ENCODE results near the gene ACAD8. TPM values are rescaled to one million over a fixed set of nuclear protein-coding genes. Genes with fewer than 3 reads are reported as not detected.

ACAD8 gene
- total RNA-seq, 4 donors from 2014 or later: 18.3 to 25.0 (median 21.1) TPM

DNA sequence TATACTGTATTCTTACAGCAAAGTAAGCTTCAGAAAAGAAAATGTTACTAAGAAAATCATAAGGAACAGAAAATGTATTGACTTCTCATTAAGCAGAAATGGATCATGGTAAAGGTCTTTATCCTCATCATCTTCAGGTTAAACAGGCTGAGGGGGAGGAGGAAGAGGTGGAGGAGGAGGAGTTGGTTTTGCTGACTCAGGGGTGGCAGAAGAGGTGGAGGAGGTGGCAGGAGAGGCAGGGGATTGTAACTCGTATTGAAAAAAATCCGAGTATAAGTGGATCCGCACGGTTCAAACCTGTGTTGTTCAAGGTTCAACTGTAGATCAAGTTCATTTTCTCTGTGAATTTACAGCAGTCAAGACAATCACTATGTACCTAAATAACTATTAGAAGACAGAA, 35.8 kb downstream of the ACAD8 start:
- H3K36me3 ChIP-seq: no peaks in the 10 kb centered on the region
- H3K27ac ChIP-seq (replicated peaks in 1 of 4): no peak overlapping the region
- TF ChIP-seq EP300 (IDR thresholded peaks at IDR 0.05) (no peak), POLR2A (IDR thresholded peaks at IDR 0.05; ENCODE audit: low read depth) (no peak), POLR2AphosphoS5 (IDR thresholded peaks at IDR 0.05) (no peak)
- TF ChIP-seq, protein P1, sequence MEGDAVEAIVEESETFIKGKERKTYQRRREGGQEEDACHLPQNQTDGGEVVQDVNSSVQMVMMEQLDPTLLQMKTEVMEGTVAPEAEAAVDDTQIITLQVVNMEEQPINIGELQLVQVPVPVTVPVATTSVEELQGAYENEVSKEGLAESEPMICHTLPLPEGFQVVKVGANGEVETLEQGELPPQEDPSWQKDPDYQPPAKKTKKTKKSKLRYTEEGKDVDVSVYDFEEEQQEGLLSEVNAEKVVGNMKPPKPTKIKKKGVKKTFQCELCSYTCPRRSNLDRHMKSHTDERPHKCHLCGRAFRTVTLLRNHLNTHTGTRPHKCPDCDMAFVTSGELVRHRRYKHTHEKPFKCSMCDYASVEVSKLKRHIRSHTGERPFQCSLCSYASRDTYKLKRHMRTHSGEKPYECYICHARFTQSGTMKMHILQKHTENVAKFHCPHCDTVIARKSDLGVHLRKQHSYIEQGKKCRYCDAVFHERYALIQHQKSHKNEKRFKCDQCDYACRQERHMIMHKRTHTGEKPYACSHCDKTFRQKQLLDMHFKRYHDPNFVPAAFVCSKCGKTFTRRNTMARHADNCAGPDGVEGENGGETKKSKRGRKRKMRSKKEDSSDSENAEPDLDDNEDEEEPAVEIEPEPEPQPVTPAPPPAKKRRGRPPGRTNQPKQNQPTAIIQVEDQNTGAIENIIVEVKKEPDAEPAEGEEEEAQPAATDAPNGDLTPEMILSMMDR (IDR thresholded peaks at IDR 0.05): no peak
- no peak overlapping the region for H3K4me3 ChIP-seq
- DNase-seq (ENCODE audit: extremely low spot score): no peak
- 77% methylated on average over 4 of the region's 4 CpGs for WGBS
- intact Hi-C loops (cut with DNase I): no loop called here
- no peaks in the 10 kb centered on the region for H3K9me3 ChIP-seq
- H3K4me1 ChIP-seq: no peaks in the 10 kb centered on the region
- no peaks in the 10 kb centered on the region for H3K27me3 ChIP-seq

DNA sequence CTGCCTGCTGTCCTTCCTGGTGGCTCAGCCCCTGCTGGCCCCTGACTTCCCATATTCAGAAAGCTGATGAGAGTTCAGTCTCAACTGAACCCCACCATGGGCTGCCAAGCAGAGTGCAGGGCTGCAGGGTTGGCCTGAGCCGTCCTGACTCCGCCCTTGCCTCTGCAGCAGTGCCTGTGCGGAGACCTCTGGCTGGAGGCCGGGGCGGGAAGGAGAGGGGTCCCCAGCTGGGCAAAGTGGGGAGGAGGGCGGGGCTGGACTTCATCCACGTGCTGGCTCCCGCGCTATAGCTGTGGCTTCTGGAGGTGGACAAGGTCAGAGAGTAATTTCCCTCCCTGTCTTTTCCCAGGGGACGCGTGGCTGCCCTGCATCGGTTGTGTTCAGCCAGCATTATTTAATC, 36.4 kb downstream of the ACAD8 start:
- intact Hi-C loops (cut with DNase I): no loop called here
- H3K27me3 ChIP-seq: no peaks in the 10 kb centered on the region
- DNase-seq (ENCODE audit: extremely low spot score): no peak
- H3K27ac ChIP-seq (replicated peaks in 1 of 4): no peak overlapping the region
- H3K9me3 ChIP-seq: no peaks in the 10 kb centered on the region
- WGBS: 70% methylated on average over 3 of the region's 12 CpGs
- TF ChIP-seq, protein P1 (IDR thresholded peaks at IDR 0.05): no peak
- no peak for TF ChIP-seq POLR2AphosphoS5 (IDR thresholded peaks at IDR 0.05)
- TF ChIP-seq EP300 (IDR thresholded peaks at IDR 0.05): no peak
- no peak for TF ChIP-seq POLR2A (IDR thresholded peaks at IDR 0.05; ENCODE audit: low read depth)
- no peak overlapping the region for H3K4me3 ChIP-seq
- no peaks in the 10 kb centered on the region for H3K36me3 ChIP-seq
- H3K4me1 ChIP-seq: no peaks in the 10 kb centered on the region

DNA sequence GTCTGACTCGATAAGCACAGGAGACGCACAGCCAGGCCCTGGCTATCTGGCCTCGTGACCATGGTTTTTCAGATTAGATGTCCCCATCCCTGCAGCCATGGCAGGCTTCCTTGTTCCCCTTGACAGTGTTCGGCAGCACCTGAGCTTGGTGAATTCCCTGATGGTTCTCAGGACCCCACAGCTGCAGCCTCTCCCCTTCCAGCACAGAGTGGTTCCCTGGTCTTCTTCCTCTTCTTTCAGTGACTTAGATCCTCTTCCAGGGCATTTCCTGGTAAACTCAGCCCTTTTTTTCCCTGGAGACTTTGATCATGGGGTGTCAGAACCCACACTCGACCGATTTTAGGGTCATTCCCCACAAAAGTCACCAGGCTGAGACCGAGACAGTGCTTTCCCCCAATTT, 37.3 kb downstream of the ACAD8 start:
- no peaks in the 10 kb centered on the region for H3K9me3 ChIP-seq
- no peaks in the 10 kb centered on the region for H3K4me1 ChIP-seq
- 91% methylated on average over 7 of the region's 7 CpGs for WGBS
- H3K27ac ChIP-seq (replicated peaks in 1 of 4): no peak overlapping the region
- intact Hi-C loops (cut with DNase I): no loop called here
- TF ChIP-seq, protein P1 (IDR thresholded peaks at IDR 0.05): no peak
- TF ChIP-seq EP300 (IDR thresholded peaks at IDR 0.05) (no peak), POLR2A (IDR thresholded peaks at IDR 0.05; ENCODE audit: low read depth) (no peak), POLR2AphosphoS5 (IDR thresholded peaks at IDR 0.05) (no peak)
- H3K4me3 ChIP-seq: no peak overlapping the region
- no peaks in the 10 kb centered on the region for H3K27me3 ChIP-seq
- H3K36me3 ChIP-seq: no peaks in the 10 kb centered on the region
- no peak for DNase-seq (ENCODE audit: extremely low spot score)

DNA sequence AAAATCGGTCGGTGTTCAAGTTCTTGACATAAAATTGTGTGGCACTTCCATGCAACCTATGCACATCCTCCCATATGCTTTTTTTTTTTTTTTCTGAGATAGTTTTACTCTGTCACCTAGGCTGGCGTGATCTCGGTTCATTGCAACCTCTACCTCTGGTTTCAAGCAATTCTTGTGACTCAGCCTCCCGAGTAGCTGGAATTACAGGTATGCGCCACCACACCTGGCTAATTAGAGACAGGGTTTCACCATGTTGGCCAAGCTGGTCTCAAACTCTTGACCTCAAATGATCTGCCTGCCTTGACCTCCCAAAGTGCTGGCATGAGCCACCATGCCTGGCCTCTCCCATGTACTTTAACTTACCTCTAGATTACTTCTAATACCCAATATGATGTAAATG, 37.8 kb downstream of the ACAD8 start:
- H3K36me3 ChIP-seq: no peaks in the 10 kb centered on the region
- H3K9me3 ChIP-seq: no peaks in the 10 kb centered on the region
- H3K4me3 ChIP-seq: no peak overlapping the region
- H3K4me1 ChIP-seq: no peaks in the 10 kb centered on the region
- WGBS: 93% methylated on average over 6 of the region's 6 CpGs
- DNase-seq (ENCODE audit: extremely low spot score): no peak
- TF ChIP-seq POLR2A (IDR thresholded peaks at IDR 0.05; ENCODE audit: low read depth): no peak
- TF ChIP-seq, protein P1 (IDR thresholded peaks at IDR 0.05): no peak
- TF ChIP-seq EP300 (IDR thresholded peaks at IDR 0.05): no peak
- TF ChIP-seq POLR2AphosphoS5 (IDR thresholded peaks at IDR 0.05): no peak
- H3K27ac ChIP-seq (replicated peaks in 1 of 4): no peak overlapping the region
- intact Hi-C loops (cut with DNase I): no loop called here
- no peaks in the 10 kb centered on the region for H3K27me3 ChIP-seq

DNA sequence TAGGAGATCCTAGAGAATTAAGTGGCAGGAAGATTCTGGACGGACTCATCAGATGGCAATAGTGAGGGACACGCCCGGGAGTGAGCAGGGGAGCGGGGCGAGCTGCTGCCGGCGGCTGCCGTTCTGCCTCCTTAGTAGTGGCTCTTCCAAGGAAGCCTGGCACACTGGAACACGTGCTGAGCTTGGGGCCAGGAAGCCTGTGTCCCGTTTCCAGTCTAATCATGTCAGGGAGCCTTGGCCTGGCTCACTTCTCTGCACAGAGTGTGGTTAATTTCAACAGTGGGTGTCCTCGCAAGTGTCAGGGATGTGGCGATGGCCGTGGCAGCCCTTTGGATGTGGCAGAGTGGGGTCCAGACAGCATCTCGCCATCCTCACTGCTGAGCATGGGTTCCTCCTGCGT, 39.3 kb downstream of the ACAD8 start:
- TF ChIP-seq POLR2A (IDR thresholded peaks at IDR 0.05; ENCODE audit: low read depth) (no peak), EP300 (IDR thresholded peaks at IDR 0.05) (no peak), POLR2AphosphoS5 (IDR thresholded peaks at IDR 0.05) (no peak)
- TF ChIP-seq, protein P1 (IDR thresholded peaks at IDR 0.05): no peak
- WGBS: 100% methylated on average over 1 of the region's 15 CpGs
- Histone ChIP-seq H3K36me3 (no peaks in the 10 kb centered on the region), H3K27ac (replicated peaks in 1 of 4) (no peak overlapping the region), H3K9me3 (no peaks in the 10 kb centered on the region), H3K4me1 (no peaks in the 10 kb centered on the region), H3K4me3 (no peak overlapping the region), H3K27me3 (no peaks in the 10 kb centered on the region)
- intact Hi-C loops (cut with DNase I): no loop called here
- peak; percentile 89 for DNase-seq (ENCODE audit: extremely low spot score)
